Hypothalamus (tissue), 51 donors: ENCODE measurements around the gene GPATCH3.
"Not testable (repeated sequence)": the region's sequence is repeated elsewhere in the genome, so short reads cannot be mapped to it uniquely, and the experiment has no call there.

ENCODE experiments used
- DNase-seq, 51 donors: peaks; one replicate each; lab custom pipeline; 2025; lab: John Stamatoyannopoulos, UW

GPATCH3 gene

DNA sequence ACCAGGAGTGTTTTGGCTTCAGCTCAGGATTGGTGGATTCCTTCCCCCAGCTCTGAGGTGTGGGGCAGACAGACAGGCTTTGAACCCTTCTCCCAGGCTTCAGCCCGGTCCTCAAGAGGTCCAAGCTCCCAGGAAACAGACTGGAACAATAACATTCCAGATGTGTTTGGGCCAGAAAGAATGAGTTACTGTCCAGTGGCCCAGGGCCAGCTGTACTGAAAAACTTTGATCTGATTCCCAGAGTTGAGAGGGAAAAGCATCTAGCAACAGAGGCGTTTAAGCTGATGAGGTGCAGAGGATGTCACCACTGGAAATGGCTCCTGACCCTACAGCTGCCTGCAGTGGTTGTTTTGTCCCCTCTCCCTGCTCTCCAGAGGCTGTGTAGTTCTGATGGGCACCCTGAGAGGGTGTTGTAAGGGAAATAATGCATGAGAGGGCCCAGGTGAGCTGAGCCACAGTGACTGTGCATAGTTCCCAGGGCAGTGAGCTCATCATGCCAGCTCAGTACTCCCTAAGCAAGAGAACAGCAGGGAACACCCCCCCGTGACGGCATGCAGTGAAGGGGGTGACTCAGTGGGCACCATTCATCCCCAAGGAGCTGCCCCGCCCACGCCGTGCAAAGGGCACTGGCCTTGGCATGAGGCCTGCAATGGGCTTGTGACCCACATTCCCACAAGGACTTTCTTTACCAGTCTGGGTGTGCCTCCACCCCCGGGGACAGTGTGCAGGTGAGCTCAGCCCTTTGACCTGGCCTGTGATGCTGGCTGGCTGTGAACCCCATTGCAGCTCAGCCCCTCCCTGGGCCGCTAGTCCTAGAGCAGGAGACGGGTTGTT lies 51.1 kb downstream of the GPATCH3 start:
- peak in 9 of 51 donors; percentile 18 to 81 (median 44) for DNase-seq

GRCh38 chr1:26848499-26848898 lies 51.8 kb downstream of the GPATCH3 start:
- no peak for DNase-seq

DNA sequence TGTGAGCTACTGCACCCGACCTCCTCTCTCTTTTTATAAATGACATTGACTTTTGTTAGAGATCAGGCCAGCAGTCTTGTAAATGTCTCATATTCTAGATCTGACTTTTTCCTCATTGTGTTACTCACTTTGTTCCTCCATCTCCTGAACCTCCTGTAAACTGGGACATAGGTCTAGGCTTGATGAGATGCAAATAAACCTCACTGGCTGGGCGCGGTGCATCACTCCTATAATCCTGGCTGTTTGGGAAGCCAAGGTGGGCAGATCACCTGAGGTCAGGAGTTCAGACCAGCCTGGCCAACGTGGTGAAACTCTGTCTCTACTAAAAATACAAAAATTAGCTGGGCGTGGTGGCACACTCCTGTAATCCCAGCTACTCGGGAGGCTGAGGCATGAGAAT lies 52.4 kb downstream of the GPATCH3 start:
- DNase-seq = not testable (repeated sequence)

DNA sequence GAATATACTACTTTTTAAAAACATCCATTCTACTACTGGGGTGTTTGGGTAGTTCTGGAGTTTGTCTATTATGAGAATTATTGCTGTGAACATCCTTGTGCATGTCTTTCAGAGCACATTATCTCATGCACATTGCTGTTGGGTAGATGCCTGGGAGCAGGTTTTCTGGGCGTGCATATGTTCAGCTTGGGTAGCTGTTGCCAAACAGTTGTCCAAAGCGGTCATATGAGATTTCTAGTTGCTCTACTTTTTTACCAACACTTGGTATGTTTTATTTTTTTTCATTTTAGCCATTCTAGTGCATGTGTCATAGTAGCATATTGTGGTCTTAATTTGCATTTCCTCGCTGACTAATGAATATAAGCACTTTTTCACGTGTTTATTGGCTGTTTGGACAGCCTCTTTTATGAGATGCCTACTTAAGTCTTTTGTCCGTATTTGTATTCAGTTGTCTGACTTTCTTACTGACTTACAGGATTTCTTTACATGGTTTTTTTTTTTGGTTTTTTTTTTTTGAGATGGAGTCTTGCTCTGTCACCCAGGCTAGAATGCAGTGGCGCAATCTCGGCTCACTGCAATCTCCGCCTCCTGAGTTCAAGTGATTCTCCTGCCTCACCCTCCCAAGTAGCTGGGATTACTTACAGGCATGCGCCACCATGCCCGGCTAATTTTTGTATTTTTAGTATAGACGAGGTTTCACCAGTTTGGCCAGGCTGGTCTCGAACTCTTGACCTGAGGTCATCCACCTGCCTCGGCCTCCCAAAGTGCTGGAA lies 55.7 kb downstream of the GPATCH3 start:
- DNase-seq = no peak
